Left lobe of liver (tissue), 2 donors: ENCODE measurements around the gene TMEM81. TPM values are rescaled to one million over a fixed set of nuclear protein-coding genes. Genes with fewer than 3 reads are reported as not detected.

Experiments used
- ATAC-seq: fragments of 200-7000 bp; cut with Tn5 transposase; one replicate; pipeline ENCODE4 v1.9.1; 2020; ENCODE audit warnings: mild to moderate bottlenecking, moderate library complexity
- DNase-seq: peaks from one replicate; pipeline ENCODE4 v3.0.0-alpha.2; 2020; ENCODE audit warnings: low spot score
- total RNA-seq: library from RNA; stranded (reverse); gene quantifications from one replicate; pipeline ENCODE4 v1.2.1, GENCODE V29; 2021
- donor health status: DM: no; HTN: no; CAD: no; lungs with moderate emphysema.
- donor health status: DM: no; HTN: yes; CAD: no.

Gene TMEM81
- total RNA-seq, 1 donor from 2014 or later = 2.2 TPM

DNA sequence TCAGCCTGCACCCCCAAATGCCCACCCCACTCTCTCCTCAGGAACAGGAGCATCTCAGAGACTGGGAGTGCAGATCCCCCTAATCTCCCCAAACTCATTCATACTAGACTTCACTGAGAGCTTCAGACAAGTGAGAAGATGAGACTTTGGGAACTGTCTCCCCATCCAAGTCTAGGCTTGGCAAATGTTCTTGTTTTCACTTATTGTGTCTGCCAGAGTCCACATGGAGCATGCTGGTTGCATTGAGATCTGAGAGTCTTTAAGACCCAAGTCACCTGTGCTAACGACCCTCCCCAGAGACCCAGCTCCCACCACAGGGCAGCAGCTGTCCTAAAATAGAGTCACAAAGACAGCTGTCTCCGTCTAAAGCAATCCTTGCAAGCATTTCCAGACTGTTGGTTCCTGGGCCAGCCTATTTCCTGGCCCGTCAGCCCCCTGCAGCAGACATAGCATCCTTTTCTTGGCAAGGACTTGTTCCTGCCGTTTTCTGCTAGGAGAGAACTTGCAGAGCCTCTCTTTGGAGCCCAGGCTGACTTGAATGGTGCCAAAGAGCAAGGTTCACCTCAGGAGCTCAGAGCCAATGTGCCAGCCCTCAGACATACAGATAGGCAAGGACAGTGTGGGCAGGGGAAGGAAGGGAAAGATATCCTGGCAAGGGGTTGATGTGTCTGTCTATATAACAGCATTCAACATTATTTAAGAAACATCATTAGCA is 43.1 kb downstream of the TMEM81 start:
- peak; percentile 67 for DNase-seq
- ATAC-seq = peak; percentile 71

DNA sequence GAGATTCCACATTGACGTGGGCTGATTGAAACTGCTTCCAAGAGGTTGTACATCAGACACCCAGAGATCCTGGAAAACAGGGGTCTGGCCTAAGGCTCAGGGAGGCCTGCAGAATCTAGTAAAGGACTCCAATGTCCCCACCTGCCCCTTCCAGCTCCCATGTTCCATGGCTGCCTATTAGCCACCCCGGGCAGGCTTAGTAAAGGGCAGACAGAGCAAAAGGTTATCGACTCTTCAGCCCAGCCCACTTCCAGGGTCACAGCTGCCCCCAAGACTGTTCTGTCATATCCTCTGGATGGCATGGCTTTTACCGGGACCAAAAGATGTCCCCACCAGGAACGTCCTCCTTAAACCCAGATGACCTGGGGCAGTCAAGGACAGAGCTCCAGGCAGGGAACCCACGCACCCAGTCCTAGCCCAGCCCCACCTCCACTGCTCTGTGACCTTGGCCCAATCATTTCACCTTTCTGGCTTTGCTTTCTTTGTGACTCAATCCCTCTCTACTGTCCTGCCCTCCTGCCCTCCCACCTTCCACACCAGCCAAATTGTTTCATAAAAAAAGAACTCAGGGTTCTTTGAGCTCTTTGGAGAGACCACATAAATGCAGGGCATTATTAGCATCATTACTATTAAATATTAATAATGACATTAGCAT is 46.0 kb downstream of the TMEM81 start:
- ATAC-seq (peak; percentile 71), DNase-seq (peak; percentile 78)

GRCh38 chr1:205037539-205037938 is 46.7 kb downstream of the TMEM81 start:
- DNase-seq (peak; percentile 90), ATAC-seq (peak; percentile 81)

Other genes starting within 250 kb of the TMEM81 start
- gene NFASC, start 213.6 kb downstream of the TMEM81 start, total RNA-seq = 2.7 TPM
- gene CNTN2, start 41.2 kb downstream of the TMEM81 start, total RNA-seq = 0.13 TPM
- 7.8 TPM for gene RBBP5, start 37.5 kb upstream of the TMEM81 start, total RNA-seq
- gene DSTYK, start 127.2 kb upstream of the TMEM81 start, total RNA-seq = 2.5 TPM
- 0.33 TPM for gene TMCC2, start 143.5 kb upstream of the TMEM81 start, total RNA-seq
- 1.7 TPM for gene NUAK2, start 237.3 kb upstream of the TMEM81 start, total RNA-seq